IMR-90 (cell line): ENCODE measurements around the gene UBN1.

Source experiments
- BHLHE40 ChIP-seq: fragments of 150-350 bp; IDR thresholded peaks from 2 replicates; pipeline ENCODE4 v1.6.1; 2016; ENCODE audit warnings: mild to moderate bottlenecking, low read depth, low read length
- POLR2A ChIP-seq: IDR thresholded peaks from 2 replicates; pipeline ENCODE4 v1.6.1; 2012; ENCODE audit warnings: mild to moderate bottlenecking, low read depth, low read length
- RFX5 ChIP-seq: IDR thresholded peaks from 2 replicates; pipeline ENCODE4 v1.8.0; 2012; ENCODE audit warnings: low read depth, mild to moderate bottlenecking, low read length, moderate library complexity

- TF ChIP-seq POLR2A, result no peak
- no peak for TF ChIP-seq BHLHE40
- no peak for TF ChIP-seq RFX5
Observed at GRCh38 chr16:4877380-4877685, 30.1 kb downstream of the UBN1 start.
